HUDEP-2 (cell line): Measurements from ENCODE around the gene MOV10L1.

Source experiments
- DNase-seq, 76 experiments: peaks; one replicate each; lab custom pipeline; 2025; ENCODE audit not compliant: unreplicated experiment in 76 of 76; lab: John Stamatoyannopoulos, UW

Gene MOV10L1

GRCh38 chr22:50184902-50185374 lies 95.1 kb downstream of the MOV10L1 start:
- DNase-seq, result no peak

DNA sequence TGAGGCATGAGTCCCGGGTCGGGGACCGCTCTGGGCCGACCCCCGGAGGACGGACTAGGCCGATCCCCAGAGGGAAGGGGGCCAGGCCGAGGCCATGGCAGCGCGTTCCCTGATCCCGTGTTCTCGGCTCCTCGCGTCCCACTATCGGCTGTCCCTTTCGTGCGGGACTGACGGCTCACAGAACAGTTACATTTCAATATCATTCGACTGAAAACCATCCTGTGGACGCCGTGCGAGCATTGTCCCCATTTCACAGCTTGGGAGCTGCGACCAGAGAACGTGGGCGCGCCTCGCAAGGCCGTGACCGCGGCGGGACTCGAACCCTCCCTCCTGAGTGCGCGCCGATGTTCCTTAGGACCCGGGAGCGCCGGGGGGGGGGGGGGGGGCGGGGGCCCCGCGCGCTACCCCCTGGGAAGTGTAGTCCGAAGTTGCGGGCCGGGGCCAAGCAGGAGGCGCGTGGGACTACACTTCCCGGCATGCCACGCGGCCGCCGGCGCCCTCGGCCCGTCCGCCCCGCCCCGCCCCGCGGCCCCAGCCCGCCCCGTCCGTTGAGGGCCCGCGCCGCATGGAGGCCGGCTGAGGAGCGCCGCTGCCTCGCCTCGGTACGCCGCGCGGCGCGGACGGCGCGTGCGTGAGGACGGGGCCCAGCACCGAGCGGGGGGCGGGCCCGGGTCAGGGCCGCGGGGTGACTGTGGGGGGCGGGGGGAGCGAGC lies 95.7 kb downstream of the MOV10L1 start, which contains the start of gene TRABD:
Gene TRABD, plus strand, starts transcription at position 539 of the 713 bp plus-strand sequence. CDS start 7,148 bp downstream, outside the sequence.
- peak in 72 of 76 experiments; percentile 30 to 91 (median 82) for DNase-seq

DNA sequence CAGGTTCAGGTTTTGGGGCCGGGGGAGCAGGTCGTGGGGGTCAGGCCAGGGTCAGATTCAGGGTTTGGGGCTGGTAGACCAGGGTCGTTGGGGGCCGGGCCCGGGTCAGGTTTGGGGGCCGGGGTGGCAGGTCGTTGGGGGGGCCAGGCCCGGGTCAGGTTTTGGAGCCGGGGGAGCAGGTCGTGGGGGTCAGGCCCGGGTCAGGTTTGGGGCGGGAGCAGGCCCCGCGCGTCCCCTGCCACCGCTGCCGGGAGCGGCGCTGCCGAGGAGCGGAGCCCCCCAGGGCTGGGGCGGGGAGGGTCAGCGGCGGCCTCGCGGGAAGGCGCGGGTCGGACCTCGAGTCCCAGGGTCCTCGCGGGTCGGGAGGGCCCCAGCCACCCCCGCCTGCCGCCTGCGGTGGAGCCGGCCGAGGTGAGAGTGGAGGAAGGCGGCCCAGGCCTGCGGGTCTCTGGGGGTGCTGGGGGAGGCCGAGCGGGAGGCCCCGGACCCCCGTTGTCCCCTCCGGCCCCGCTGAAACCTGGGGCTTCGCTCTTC lies 96.4 kb downstream of the MOV10L1 start:
- no peak for DNase-seq

GRCh38 chr22:50186761-50187523 lies 97.1 kb downstream of the MOV10L1 start:
- no peak for DNase-seq

- no peak for DNase-seq
Observed at GRCh38 chr22:50188356-50188755, 98.5 kb downstream of the MOV10L1 start.

DNA sequence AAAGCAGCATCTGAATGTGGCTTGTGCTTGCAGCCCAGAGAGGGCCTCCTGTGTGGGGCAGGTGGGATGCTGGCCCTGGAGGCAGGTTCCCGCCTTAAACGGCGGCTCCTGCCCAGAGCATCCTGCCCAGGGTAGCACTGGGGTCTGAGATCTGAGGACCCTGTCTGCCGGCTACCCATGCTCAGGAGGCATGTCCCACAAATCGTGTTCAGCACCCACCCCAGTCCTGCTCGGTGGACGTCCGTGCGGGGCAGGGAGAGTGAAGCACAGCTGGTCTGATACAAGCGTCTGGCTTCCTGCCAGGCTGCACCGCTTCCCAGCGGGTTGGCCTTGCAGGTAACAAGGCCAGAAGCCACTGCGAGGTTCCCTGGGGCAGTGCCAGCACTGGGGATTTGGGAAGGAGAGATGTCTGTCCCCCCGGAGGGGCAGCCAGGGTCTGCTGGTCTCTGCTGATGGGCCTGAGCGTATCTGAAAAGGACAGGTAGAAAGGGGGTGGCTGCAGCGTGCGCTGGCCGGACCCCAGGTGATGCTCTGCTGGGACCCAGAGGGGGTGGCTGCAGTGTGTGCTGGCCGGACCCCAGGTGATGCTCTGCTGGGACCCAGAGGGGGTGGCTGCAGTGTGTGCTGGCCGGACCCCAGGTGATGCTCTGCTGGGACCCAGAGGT lies 99.5 kb downstream of the MOV10L1 start:
- DNase-seq, result peak in 1 of 76 experiments; percentile 9

GRCh38 chr22:50189849-50190181 lies 100.0 kb downstream of the MOV10L1 start:
- DNase-seq, result peak in 22 of 76 experiments; percentile 46 to 79 (median 58)

DNA sequence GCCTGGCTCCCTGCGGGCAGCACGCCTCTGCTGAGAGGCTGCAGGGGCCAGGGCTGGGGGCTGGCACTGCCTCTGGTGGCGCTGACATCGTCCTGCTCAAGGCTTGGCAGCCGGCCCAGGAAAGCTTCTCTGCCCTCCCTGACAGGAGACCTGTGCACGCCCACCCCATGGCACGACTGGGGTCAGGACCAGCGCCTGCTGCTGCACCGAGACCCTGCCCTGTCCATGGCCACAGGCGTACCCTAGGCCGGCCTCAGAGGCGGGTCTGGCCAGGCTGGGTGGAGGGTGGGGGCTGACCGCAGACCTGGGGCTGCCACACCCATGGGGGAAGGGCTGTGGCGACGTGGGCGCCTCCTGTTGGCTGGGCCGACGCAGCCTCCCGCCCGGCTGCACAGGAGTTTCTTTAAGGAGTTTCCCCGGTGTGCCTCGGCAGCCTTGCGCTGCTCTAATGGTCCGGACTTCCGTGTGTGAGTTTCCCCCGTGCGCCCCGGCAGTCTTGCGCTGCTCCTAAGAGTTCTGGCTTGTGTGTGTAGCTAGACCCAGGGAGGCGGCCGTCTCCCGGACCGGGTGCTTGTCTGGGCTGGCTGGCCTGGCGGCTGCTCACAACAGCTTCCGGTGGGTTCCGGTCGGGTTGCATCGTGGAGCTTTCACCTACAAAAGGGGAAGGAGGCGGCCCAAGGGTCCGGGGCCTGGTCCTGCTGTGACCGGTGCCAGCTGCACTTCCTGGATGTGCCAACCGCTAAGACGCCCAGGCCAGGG lies 100.6 kb downstream of the MOV10L1 start:
- peak in 75 of 76 experiments; percentile 23 to 95 (median 82) for DNase-seq

- peak in 1 of 76 experiments; percentile 6 for DNase-seq
Observed at GRCh38 chr22:50190941-50191741, 101.3 kb downstream of the MOV10L1 start.

- no peak for DNase-seq
Observed at GRCh38 chr22:50192436-50193204, 102.8 kb downstream of the MOV10L1 start.

- no peak for DNase-seq
Observed at GRCh38 chr22:50193621-50194020, 103.8 kb downstream of the MOV10L1 start.

GRCh38 chr22:50194037-50194805 lies 104.4 kb downstream of the MOV10L1 start:
- no peak for DNase-seq

- DNase-seq, result no peak
Observed at GRCh38 chr22:50196256-50196655, 106.5 kb downstream of the MOV10L1 start.

DNA sequence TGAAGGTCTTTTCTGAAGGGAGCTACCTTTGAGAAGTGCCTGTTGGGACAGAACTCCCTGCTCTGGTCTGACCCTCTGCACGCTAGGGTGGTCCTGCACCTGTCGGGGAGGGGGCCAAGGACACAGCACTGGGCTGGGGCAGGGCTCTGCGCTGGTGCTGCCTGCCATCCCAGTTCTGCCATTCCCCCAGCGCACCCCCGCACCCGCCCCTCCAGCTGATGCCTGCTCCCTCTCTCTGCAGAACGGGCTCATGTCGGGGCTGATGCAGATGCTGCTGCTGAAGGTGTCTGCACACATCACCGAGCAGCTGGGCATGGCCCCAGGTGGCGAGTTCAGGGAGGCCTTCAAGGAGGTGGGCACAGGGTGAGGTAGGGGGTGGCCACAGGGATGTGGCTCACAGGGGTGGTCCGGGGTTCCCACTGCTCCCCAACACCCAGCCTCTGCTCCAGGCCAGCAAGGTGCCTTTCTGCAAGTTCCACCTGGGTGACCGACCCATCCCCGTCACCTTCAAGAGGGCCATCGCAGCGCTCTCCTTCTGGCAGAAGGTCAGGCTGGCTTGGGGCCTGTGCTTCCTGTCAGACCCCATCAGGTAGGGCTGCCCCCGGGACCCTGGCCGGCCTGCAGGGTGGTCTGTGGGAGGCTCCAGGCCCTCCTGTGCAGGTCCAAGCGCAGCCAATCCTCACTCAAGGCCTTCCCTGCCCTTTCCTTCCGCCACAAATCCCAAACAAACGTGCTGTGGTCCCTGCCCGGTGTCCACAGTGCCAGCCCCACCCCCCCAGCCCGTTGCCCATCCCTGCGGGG lies 107.4 kb downstream of the MOV10L1 start:
- no peak for DNase-seq

DNA sequence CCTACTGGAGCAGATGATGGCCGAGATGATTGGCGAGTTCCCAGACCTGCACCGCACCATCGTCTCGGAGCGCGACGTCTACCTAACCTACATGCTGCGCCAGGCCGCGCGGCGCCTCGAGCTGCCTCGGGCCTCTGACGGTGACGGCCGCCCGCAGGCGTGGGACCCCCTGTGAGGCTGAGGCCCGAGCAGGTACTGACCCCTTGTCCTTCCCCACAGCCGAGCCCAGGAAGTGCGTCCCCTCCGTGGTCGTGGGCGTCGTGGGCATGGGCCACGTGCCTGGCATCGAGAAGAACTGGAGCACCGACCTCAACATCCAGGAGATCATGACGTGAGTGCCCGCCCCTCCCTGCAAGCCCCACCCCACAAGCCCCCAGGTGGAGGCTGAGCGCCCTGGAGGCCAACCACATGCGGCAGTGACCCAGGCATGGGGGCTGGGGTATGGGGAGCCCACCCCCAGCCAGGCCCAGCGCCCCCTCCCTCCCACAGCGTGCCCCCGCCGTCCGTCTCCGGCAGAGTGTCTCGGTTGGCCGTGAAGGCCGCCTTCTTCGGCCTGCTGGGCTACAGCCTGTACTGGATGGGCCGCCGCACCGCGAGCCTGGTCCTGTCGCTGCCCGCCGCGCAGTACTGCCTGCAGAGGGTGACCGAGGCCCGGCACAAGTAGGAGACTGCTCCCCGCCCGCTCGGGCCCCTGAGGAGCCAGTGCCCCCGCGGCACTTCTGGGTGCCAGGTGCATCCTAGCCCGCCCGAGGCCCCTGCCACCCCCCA lies 108.2 kb downstream of the MOV10L1 start:
- no peak for DNase-seq

DNA sequence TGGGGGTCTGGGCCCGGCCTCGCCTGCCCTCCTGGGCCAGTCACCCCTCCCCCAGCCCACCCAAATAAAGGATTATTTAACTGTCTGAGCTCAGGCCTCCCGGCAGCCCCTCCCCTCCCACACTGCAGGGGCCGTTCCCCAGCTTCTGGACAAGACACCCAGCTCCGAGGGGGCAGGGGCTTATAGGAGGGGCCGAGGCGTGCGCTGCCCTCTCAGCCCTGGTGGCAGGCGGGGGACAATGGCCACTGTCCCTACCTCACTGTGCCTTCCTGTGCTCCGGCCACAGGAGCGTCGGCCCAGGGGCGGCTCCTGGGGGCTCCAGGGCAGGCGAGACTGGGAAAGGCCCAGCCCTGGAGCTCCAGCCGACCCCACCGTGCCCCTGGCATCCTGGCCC lies 108.8 kb downstream of the MOV10L1 start:
- DNase-seq, result no peak
